ENCODE results near the gene ADCY9.
"Not testable (repeated sequence)": the region's sequence is repeated elsewhere in the genome, so short reads cannot be mapped to it uniquely, and the experiment has no call there.

The ADCY9 gene

GRCh38 chr16:3977376-3977775 lies 138.9 kb downstream of the ADCY9 start:
- DNase-seq (ENCODE audit: low read depth, low spot score), result no peak

GRCh38 chr16:3974751-3975150 lies 141.5 kb downstream of the ADCY9 start:
- DNase-seq (ENCODE audit: low read depth, low spot score), result no peak

GRCh38 chr16:3971706-3972105 lies 144.5 kb downstream of the ADCY9 start:
- DNase-seq (ENCODE audit: low read depth, low spot score), result no peak

GRCh38 chr16:3971261-3971660 lies 145.0 kb downstream of the ADCY9 start:
- DNase-seq (ENCODE audit: low read depth, low spot score), result peak; percentile 50

- no peak for DNase-seq (ENCODE audit: low read depth, low spot score)
Observed at GRCh38 chr16:3968551-3968950, 147.7 kb downstream of the ADCY9 start.

- no peak for DNase-seq (ENCODE audit: low read depth, low spot score)
Observed at GRCh38 chr16:3966681-3967080, 149.6 kb downstream of the ADCY9 start.

- no peak for DNase-seq (ENCODE audit: low read depth, low spot score)
Observed at GRCh38 chr16:3965781-3966582, 150.3 kb downstream of the ADCY9 start.

GRCh38 chr16:3965306-3965705 lies 150.9 kb downstream of the ADCY9 start:
- DNase-seq (ENCODE audit: low read depth, low spot score), result no peak

- DNase-seq (ENCODE audit: low read depth, low spot score), result no peak
Observed at GRCh38 chr16:3964686-3965290, 151.5 kb downstream of the ADCY9 start.

- no peak for DNase-seq (ENCODE audit: low read depth, low spot score)
Observed at GRCh38 chr16:3963886-3964685, 152.2 kb downstream of the ADCY9 start.

GRCh38 chr16:3963203-3963602 lies 153.0 kb downstream of the ADCY9 start:
- no peak for DNase-seq (ENCODE audit: low read depth, low spot score)

- no peak for DNase-seq (ENCODE audit: low read depth, low spot score)
Observed at GRCh38 chr16:3961449-3961849, 154.8 kb downstream of the ADCY9 start.

- not testable (repeated sequence) for DNase-seq (ENCODE audit: low read depth, low spot score)
Observed at GRCh38 chr16:3959926-3960590, 156.2 kb downstream of the ADCY9 start.

- no peak for DNase-seq (ENCODE audit: low read depth, low spot score)
Observed at GRCh38 chr16:3959148-3959547, 157.1 kb downstream of the ADCY9 start.

GRCh38 chr16:3957344-3957980 lies 158.8 kb downstream of the ADCY9 start:
- DNase-seq (ENCODE audit: low read depth, low spot score), result no peak

- no peak for DNase-seq (ENCODE audit: low read depth, low spot score)
Observed at GRCh38 chr16:3954411-3954921, 161.8 kb downstream of the ADCY9 start.

GRCh38 chr16:3953728-3954410 lies 162.4 kb downstream of the ADCY9 start:
- DNase-seq (ENCODE audit: low read depth, low spot score), result no peak

GRCh38 chr16:3952737-3953131 lies 163.5 kb downstream of the ADCY9 start:
- no peak for DNase-seq (ENCODE audit: low read depth, low spot score)

GRCh38 chr16:3951861-3952736 lies 164.1 kb downstream of the ADCY9 start:
- no peak for DNase-seq (ENCODE audit: low read depth, low spot score)

GRCh38 chr16:3951380-3951779 lies 164.9 kb downstream of the ADCY9 start:
- DNase-seq (ENCODE audit: low read depth, low spot score), result not testable (repeated sequence)

Data from brain pericyte (primary cell).